ENCODE results near the gene PSMC6. TPM values are rescaled to one million over a fixed set of nuclear protein-coding genes. Genes with fewer than 3 reads are reported as not detected.

Gene PSMC6
- total RNA-seq, 1 experiment from 2014 or later = 104 TPM

- CTCF ChIA-PET = no interaction called here
- H3K36me3 Mint-ChIP-seq (ENCODE audit: insufficient read depth, unreplicated experiment) = peaks cover 12% of the 10 kb centered on the region
- no TSS peak for BruUV-seq (replicated peaks)
- no peak overlapping the region for H3K27ac Mint-ChIP-seq (ENCODE audit: unreplicated experiment)
- H3K4me3 Mint-ChIP-seq (ENCODE audit: low read depth, unreplicated experiment) = no peak overlapping the region
- no peak for DNase-seq
- H3K27me3 Mint-ChIP-seq (ENCODE audit: unreplicated experiment) = no peaks in the 10 kb centered on the region
- intact Hi-C loops (cut with micrococcal nuclease; ENCODE audit: unreplicated experiment) = no loop called here
- no peak for TF ChIP-seq CTCF (IDR thresholded peaks at IDR 0.05; ENCODE audit: unreplicated experiment)
- H3K9me3 Mint-ChIP-seq (ENCODE audit: low read depth, unreplicated experiment) = no peaks in the 10 kb centered on the region
- peaks cover 17% of the 10 kb centered on the region for H3K4me1 Mint-ChIP-seq (ENCODE audit: low read depth, unreplicated experiment)
Measured at GRCh38 chr14:52735921-52736489, 29.0 kb downstream of the PSMC6 start.

- no peak overlapping the region for H3K27ac Mint-ChIP-seq (ENCODE audit: unreplicated experiment)
- CTCF ChIA-PET = no interaction called here
- no peaks in the 10 kb centered on the region for H3K9me3 Mint-ChIP-seq (ENCODE audit: low read depth, unreplicated experiment)
- intact Hi-C loops (cut with micrococcal nuclease; ENCODE audit: unreplicated experiment) = no loop called here
- no peaks in the 10 kb centered on the region for H3K27me3 Mint-ChIP-seq (ENCODE audit: unreplicated experiment)
- no peak overlapping the region for H3K4me3 Mint-ChIP-seq (ENCODE audit: low read depth, unreplicated experiment)
- no TSS peak for BruUV-seq (replicated peaks)
- peaks cover 7% of the 10 kb centered on the region for H3K36me3 Mint-ChIP-seq (ENCODE audit: insufficient read depth, unreplicated experiment)
- no peak for TF ChIP-seq CTCF (IDR thresholded peaks at IDR 0.05; ENCODE audit: unreplicated experiment)
- peaks cover 17% of the 10 kb centered on the region for H3K4me1 Mint-ChIP-seq (ENCODE audit: low read depth, unreplicated experiment)
- DNase-seq = no peak
Measured at GRCh38 chr14:52738409-52738808, 31.4 kb downstream of the PSMC6 start.

- Mint-ChIP-seq H3K9me3 (ENCODE audit: low read depth, unreplicated experiment) (no peaks in the 10 kb centered on the region), H3K36me3 (ENCODE audit: insufficient read depth, unreplicated experiment) (no peaks in the 10 kb centered on the region)
- no peak for DNase-seq
Measured at GRCh38 chr14:52740751-52741150, 33.8 kb downstream of the PSMC6 start.

GRCh38 chr14:52741865-52742264 lies 34.9 kb downstream of the PSMC6 start:
- Mint-ChIP-seq H3K27me3 (ENCODE audit: unreplicated experiment) (no peaks in the 10 kb centered on the region), H3K9me3 (ENCODE audit: low read depth, unreplicated experiment) (no peaks in the 10 kb centered on the region), H3K27ac (ENCODE audit: unreplicated experiment) (no peak overlapping the region), H3K4me1 (ENCODE audit: low read depth, unreplicated experiment) (peaks cover 9% of the 10 kb centered on the region), H3K36me3 (ENCODE audit: insufficient read depth, unreplicated experiment) (peaks cover 3% of the 10 kb centered on the region), H3K4me3 (ENCODE audit: low read depth, unreplicated experiment) (no peak overlapping the region)
- intact Hi-C loops (cut with micrococcal nuclease; ENCODE audit: unreplicated experiment) = no loop called here
- no peak for TF ChIP-seq CTCF (IDR thresholded peaks at IDR 0.05; ENCODE audit: unreplicated experiment)
- no TSS peak for BruUV-seq (replicated peaks)
- no peak for DNase-seq
- CTCF ChIA-PET = no interaction called here

More at GRCh38 chr14:52740751-52741150, 33.8 kb downstream of the PSMC6 start:
- BruUV-seq (replicated peaks) = no TSS peak
- intact Hi-C loops (cut with micrococcal nuclease; ENCODE audit: unreplicated experiment) = no loop called here
- no peaks in the 10 kb centered on the region for H3K27me3 Mint-ChIP-seq (ENCODE audit: unreplicated experiment)
- H3K4me1 Mint-ChIP-seq (ENCODE audit: low read depth, unreplicated experiment) = peaks cover 15% of the 10 kb centered on the region
- CTCF ChIA-PET = no interaction called here
- no peak overlapping the region for H3K4me3 Mint-ChIP-seq (ENCODE audit: low read depth, unreplicated experiment)
- no peak overlapping the region for H3K27ac Mint-ChIP-seq (ENCODE audit: unreplicated experiment)
- no peak for TF ChIP-seq CTCF (IDR thresholded peaks at IDR 0.05; ENCODE audit: unreplicated experiment)

Measured in Calu3 (cell line).